ENCODE results near the gene FBXW5.

FBXW5 gene

DNA sequence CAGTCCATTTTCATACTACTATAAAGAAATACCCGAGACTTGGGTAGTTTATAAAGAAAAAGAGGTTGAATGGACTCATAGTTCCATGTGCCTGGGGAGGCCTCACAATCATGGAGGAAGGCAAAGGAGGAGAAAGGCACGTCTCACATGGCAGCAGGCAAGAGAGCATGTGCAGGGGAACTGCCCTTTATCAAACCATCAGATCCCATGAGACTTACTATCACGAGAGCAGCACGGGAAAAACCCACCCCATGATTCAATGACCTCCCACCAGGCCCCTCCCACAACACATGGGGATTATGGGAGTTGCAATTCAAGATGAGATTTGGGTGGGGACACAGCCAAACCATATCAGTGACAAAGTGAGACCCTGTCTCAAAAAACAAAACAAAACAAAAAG is 38.3 kb downstream of the FBXW5 start:
- DNase-seq = no peak

- peak; percentile 37 for DNase-seq
These were observed 41.4 kb downstream of the FBXW5 start for GRCh38 chr9:136903041-136903554.

- DNase-seq = peak; percentile 92
These were observed 42.2 kb downstream of the FBXW5 start for GRCh38 chr9:136902259-136902821.

DNA sequence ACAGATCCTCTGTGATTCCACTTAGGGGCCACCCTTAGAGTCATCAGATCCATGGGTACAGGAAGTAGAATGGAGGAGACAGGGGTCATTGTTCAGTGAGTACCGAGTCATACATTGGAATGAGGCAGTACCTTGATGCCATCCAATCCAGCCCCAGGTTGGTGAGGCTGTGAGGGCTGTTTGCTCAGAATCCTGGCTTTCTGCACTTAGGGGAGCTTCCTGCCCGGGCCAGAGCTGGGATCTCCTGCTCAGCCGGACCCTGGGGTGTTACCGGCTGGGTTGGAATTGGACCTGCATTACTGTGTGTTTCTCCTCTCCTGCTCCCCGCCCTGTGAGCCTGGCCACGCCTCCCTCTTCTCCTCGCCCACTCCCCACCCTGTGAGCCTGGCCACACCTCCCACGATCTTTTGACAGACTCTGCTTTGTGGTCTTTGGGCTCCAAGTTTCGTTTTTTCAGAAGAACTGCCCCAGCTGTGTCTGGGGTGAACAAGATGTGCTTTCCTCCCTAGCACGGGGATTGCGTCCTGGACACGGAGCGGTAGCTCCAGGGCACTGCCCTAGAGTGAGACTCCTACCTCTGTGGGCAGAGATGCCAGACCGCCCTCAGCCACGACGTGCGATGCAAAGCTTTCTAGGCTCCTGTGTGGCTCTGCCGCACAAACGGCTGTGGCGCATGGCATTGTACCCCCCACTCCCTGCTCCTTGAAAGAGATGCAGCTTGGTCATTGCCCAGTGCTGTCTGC is 42.9 kb downstream of the FBXW5 start:
- DNase-seq = peak; percentile 85

DNA sequence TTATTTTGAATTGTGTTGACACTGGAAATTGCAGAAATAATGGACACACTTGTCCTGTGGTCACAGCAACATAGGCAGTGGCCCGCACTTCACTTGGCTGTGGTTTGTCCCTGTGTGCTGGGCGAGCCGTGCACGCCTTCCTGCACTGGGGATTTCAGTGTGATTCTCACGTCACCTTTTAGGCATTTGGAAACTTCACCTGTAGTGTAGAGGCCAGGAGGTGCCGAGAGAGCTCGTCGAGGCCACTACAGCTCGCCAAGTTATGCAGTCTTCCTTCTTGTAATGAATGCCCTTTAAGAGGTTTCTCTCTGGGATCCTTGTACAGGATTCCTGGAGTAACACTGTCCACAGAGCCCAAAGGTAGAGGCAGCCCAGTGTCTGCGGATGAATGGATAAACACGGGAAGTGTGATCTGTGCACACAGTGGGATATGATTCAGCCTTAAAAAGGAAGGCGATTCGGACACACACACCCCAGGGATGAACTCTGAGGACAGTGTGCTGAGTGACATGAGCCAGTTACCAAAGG is 43.5 kb downstream of the FBXW5 start:
- no peak for DNase-seq

DNA sequence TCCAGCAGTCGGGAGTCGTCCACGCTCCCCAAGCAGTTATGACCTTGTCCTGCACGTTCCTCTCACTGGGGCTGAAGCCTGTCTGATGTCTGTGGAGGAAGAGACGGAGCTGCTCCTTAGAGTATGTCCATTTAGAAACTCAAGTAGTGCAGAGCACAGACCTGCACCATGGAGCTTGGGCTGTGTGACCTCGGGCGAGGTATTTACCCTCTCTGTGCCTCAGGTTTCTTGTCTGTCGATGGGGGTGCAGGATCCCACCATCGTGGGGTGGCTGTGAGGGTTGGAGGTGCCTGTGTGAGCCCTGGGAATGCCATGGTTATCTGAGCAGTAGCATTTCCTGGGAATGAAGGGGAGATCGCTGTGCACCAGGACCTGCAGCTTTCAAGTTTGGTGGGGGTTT is 44.0 kb downstream of the FBXW5 start:
- DNase-seq = no peak

- no peak for DNase-seq
These were observed 45.3 kb downstream of the FBXW5 start for GRCh38 chr9:136899196-136899595.

DNA sequence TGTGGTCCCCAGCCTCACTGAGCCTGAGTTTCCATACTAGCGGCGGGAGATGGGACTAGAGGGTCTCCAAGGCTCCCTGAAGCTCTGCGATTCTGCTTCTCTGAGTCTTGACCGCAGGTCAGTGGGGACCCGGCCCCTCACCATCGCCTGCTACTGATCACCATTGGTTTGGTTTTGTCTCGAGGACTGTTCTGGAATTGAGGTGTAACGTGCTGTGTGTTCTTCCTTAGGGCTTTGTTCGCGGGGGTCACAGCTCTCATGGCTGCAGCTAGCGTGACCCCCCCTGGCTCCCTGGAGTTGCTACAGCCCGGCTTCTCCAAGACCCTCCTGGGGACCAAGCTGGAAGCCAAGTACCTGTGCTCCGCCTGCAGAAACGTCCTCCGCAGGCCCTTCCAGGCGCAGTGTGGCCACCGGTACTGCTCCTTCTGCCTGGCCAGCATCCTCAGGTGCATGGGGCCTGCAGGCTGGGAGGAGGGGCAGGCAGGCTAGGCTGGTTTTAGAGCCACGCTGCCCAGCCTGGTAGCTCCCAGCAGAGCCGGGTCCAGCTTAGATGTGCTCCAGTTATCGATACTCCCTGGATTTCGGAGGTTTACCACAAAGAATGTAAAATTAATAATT is 45.9 kb downstream of the FBXW5 start:
- DNase-seq = no peak

- DNase-seq = no peak
These were observed 48.5 kb downstream of the FBXW5 start for GRCh38 chr9:136896027-136896426.

- no peak for DNase-seq
These were observed 53.9 kb downstream of the FBXW5 start for GRCh38 chr9:136890661-136891060.
